Sigmoid colon (tissue), 7 donors: ENCODE measurements around the gene PRR30. TPM values are rescaled to one million over a fixed set of nuclear protein-coding genes. Genes with fewer than 3 reads are reported as not detected.

ENCODE experiments used
- DNase-seq: peaks from one replicate; pipeline ENCODE4 v3.0.0-alpha.2; 2019
- H3K27ac ChIP-seq, 4 donors: fragments of 200-600 bp; sonication (generic); one replicate each; pipeline ENCODE4 v1.5.1; 2016 to 2019; ENCODE audit warnings: mild to moderate bottlenecking in 1 of 4
- H3K27me3 ChIP-seq, 3 donors: fragments of 200-600 bp; sonication (generic); one replicate each; pipeline ENCODE4 v1.5.1; 2019; ENCODE audit warnings: mild to moderate bottlenecking in 1 of 3
- H3K36me3 ChIP-seq, 4 donors: fragments of 200-600 bp; sonication (generic); one replicate each; pipeline ENCODE4 v1.5.1; 2016 to 2019
- H3K4me1 ChIP-seq, 4 donors: fragments of 200-600 bp; sonication (generic); one replicate each; pipeline ENCODE4 v1.5.1; 2017 to 2019
- H3K4me3 ChIP-seq, 4 donors: fragments of 200-600 bp; sonication (generic); one replicate each; pipeline ENCODE4 v1.5.1; 2017 to 2019; ENCODE audit warnings: mild to moderate bottlenecking in 2 of 4, moderate library complexity in 1 of 4
- H3K9me3 ChIP-seq, 4 donors: fragments of 200-600 bp in 3 of 4; sonication (generic) in 3 of 4; one replicate each; pipeline versions ENCODE4 v1.5.1 to v1.6.1; 2013 to 2019
- EP300 ChIP-seq, 4 donors: sonication (generic); formaldehyde crosslinking; IDR thresholded peaks; one replicate each; pipeline ENCODE4 v1.6.1; 2017; ENCODE audit warnings: antibody characterized with exemption in 4 of 4
- POLR2A ChIP-seq, 2 donors: fragments of 450-650 bp; IDR thresholded peaks; one replicate each; pipeline ENCODE4 v1.6.1; 2016; ENCODE audit warnings: antibody characterized with exemption in 2 of 2, mild to moderate bottlenecking in 2 of 2, moderate library complexity in 2 of 2
- POLR2AphosphoS5 ChIP-seq, 4 donors: sonication (generic); formaldehyde crosslinking; IDR thresholded peaks; one replicate each; pipeline ENCODE4 v1.6.1; 2017; ENCODE audit warnings: antibody characterized with exemption in 4 of 4
- whole genome bisulfite sequencing, 2 donors: extraction: QIAGEN DNeasy Blood & Tissue Kit; methylation state at CpG; one replicate each; pipeline ENCODE4 v1.1.7; 2013; 5-methylcytosine and 5-hydroxymethylcytosine counted together
- intact Hi-C: fragments of 100-400 bp; cut with DNase I; formaldehyde crosslinking; loops from one replicate; pipeline ENCODE4 v1.15.1; 2023
- polyA plus RNA-seq, 3 donors: library from polyadenylated mRNA; stranded (reverse); fragments of 200-250 nt; gene quantifications; one replicate each; pipeline ENCODE4 v1.2.3, GENCODE V29; 2013
- total RNA-seq, 4 donors: library from RNA; depleted of rRNA; stranded (reverse); fragments of >200 nt; gene quantifications; one replicate each; pipeline ENCODE4 v1.1.0, GENCODE V29; 2016
- TF ChIP-seq, protein P1 (sequence below), 4 experiments: fragments of 450-650 bp in 3 of 4; fragments of 200-600 bp in 1 of 4; IDR thresholded peaks; one replicate each; pipeline ENCODE4 v1.5.1; 2016 to 2019; ENCODE audit warnings: antibody characterized with exemption in 4 of 4, mild to moderate bottlenecking in 3 of 4, moderate library complexity in 2 of 4
- donor health status: healthy with polysubstance abuse.
- donor health status: Bipolar disorder and iron deficiency.
- donor health status: healthy.

Gene PRR30
- total and polyA plus RNA-seq, 7 donors, result not detected

DNA sequence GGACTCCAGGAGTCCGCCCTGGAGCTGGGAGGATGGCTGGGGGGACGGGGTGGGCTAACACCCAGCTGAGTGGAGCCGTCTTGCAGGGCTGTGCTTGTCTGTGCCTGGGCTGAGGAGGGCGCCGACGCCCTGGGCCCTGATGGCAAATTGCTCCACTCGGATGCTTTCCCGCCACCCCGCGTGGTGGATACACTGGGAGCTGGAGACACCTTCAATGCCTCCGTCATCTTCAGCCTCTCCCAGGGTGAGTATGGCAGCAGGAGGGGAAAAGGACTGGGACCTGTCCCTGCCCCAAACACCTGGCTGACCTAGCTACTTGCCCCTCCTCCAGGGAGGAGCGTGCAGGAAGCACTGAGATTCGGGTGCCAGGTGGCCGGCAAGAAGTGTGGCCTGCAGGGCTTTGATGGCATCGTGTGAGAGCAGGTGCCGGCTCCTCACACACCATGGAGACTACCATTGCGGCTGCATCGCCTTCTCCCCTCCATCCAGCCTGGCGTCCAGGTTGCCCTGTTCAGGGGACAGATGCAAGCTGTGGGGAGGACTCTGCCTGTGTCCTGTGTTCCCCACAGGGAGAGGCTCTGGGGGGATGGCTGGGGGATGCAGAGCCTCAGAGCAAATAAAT lies 39.8 kb downstream of the PRR30 start:
- Histone ChIP-seq H3K4me1 (peaks cover 0 to 12% (median 6%) of the 10 kb centered on the region in 4 donors), H3K36me3 (no peaks in the 10 kb centered on the region), H3K4me3 (no peak overlapping the region), H3K27me3 (peaks cover 0 to 11% (median 0%) of the 10 kb centered on the region in 3 donors), H3K27ac (no peak overlapping the region), H3K9me3 (no peaks in the 10 kb centered on the region)
- no peak for TF ChIP-seq EP300 (IDR thresholded peaks at IDR 0.05)
- TF ChIP-seq, protein P1, sequence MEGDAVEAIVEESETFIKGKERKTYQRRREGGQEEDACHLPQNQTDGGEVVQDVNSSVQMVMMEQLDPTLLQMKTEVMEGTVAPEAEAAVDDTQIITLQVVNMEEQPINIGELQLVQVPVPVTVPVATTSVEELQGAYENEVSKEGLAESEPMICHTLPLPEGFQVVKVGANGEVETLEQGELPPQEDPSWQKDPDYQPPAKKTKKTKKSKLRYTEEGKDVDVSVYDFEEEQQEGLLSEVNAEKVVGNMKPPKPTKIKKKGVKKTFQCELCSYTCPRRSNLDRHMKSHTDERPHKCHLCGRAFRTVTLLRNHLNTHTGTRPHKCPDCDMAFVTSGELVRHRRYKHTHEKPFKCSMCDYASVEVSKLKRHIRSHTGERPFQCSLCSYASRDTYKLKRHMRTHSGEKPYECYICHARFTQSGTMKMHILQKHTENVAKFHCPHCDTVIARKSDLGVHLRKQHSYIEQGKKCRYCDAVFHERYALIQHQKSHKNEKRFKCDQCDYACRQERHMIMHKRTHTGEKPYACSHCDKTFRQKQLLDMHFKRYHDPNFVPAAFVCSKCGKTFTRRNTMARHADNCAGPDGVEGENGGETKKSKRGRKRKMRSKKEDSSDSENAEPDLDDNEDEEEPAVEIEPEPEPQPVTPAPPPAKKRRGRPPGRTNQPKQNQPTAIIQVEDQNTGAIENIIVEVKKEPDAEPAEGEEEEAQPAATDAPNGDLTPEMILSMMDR (IDR thresholded peaks at IDR 0.05), result no peak
- TF ChIP-seq POLR2A (IDR thresholded peaks at IDR 0.05), result no peak
- TF ChIP-seq POLR2AphosphoS5 (IDR thresholded peaks at IDR 0.05), result no peak
- no peak for DNase-seq
- intact Hi-C loops, result loop anchor here (2.0 kb wide), 1 partner anchor 91 kb away; no protein-coding TSS in a partner anchor
- WGBS, 2 donors, result 94% methylated on average over 19 of the region's 19 CpGs

DNA sequence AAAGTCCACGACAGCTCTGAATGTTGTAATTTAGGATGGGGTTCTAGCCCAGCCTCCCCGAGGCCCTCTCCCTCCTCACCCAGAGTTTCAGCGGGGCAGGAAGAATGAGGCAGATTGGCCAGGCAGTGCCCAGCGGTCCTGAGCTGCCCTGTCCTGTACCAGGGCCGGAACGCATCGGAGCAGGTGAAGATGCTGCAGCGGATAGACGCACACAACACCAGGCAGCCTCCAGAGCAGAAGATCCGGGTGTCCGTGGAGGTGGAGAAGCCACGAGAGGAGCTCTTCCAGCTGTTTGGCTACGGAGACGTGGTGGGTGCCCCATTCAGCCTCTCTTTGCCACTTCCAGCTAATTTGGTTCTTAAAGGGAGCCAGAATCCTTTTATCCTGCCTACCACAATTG lies 41.9 kb downstream of the PRR30 start:
- Histone ChIP-seq H3K9me3 (no peaks in the 10 kb centered on the region), H3K36me3 (no peaks in the 10 kb centered on the region), H3K27ac (no peak overlapping the region), H3K27me3 (no peaks in the 10 kb centered on the region), H3K4me3 (no peak overlapping the region), H3K4me1 (peaks cover 0 to 12% (median 6%) of the 10 kb centered on the region in 4 donors)
- intact Hi-C loops, result no loop called here
- 94 to 95% methylated on average over 14 of the region's 14 CpGs for WGBS, 2 donors
- DNase-seq, result no peak
- TF ChIP-seq, protein P1 (IDR thresholded peaks at IDR 0.05), result no peak

DNA sequence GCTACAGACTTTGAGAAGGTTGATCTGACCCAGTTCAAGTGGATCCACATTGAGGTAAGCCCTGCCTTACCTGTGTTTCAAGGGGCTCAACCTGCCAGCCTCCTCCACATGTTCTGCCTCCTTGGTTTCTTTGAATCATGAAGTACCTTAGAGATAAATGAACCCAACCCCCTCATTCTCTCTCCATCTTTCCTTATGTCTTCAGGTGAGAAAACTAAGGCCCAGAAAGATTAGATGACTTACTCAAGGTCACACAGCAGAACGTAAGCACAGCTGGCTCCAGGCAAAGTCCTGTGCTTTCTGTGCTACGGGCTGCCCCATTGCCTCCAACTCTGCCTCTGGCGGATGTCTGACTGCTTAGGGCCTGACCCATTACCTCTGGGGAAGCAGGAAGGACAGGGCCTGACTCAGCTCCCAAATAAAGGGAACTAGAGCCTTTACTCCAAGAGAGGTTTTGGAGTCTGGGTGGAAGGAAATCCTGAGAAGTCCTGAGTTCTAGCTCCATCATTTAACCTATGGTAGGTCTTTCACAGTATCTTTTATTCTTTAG lies 42.4 kb downstream of the PRR30 start:
- H3K4me3 ChIP-seq, result no peak overlapping the region
- DNase-seq, result no peak
- no peaks in the 10 kb centered on the region for H3K27me3 ChIP-seq
- H3K36me3 ChIP-seq, result no peaks in the 10 kb centered on the region
- TF ChIP-seq, protein P1 (IDR thresholded peaks at IDR 0.05), result no peak
- TF ChIP-seq POLR2AphosphoS5 (IDR thresholded peaks at IDR 0.05) (no peak), POLR2A (IDR thresholded peaks at IDR 0.05) (no peak), EP300 (IDR thresholded peaks at IDR 0.05) (no peak)
- no peaks in the 10 kb centered on the region for H3K9me3 ChIP-seq
- H3K4me1 ChIP-seq, result peaks cover 0 to 12% (median 6%) of the 10 kb centered on the region in 4 donors
- peak overlapping the region in 1 of 4 donors; percentile 25 for H3K27ac ChIP-seq
- WGBS, 2 donors, result 80 to 81% methylated on average over 3 of the region's 3 CpGs
- intact Hi-C loops, result no loop called here

DNA sequence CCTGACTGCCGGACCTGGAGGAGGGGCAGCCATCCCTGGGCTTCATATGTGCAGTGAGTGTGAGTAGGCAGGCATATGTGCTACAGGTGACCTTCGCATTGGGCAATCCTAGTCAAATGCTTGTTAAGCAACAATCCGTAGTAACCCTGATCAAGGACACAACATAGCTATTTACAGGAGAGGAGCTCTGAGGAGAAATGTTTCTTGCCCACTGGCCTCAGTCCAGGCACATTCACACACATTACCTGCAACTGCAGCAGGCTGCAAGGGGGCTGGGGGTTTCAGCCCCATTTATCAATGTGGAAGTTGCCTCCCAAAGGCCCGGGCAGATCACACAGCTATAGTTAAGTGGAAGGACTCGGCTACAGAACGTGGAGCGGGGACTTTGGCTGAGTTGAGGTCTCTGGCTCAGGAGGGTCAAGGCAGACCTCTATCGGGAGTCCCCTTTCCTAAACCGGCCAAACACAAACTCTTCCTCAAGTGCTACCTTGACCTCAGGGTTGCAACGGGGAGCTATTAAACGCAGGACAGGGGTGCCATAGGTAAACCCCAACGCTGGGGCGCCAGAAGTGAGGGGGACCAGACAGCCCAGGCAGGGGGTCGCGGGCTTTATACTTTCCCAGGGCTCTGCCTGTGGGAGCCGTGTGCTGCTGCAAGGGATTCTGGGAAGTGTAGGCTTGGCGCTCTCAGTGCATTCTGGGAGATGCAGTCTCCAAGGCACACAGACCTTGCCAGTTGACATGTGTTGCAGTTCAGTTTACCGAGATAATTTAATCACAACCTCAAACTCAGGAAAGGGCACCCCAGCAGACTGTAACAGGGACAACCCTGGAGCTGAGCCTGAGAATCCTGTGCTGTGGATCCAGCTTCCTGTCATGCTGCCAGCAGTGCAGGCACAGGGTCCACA lies 43.2 kb downstream of the PRR30 start:
- Histone ChIP-seq H3K4me3 (peak overlapping the region; percentile 6 to 44 (median 34)), H3K4me1 (peaks cover 0 to 12% (median 6%) of the 10 kb centered on the region in 4 donors), H3K9me3 (no peaks in the 10 kb centered on the region), H3K27ac (peak overlapping the region in 1 of 4 donors; percentile 25), H3K36me3 (no peaks in the 10 kb centered on the region), H3K27me3 (no peaks in the 10 kb centered on the region)
- DNase-seq, result no peak
- intact Hi-C loops, result no loop called here
- no peak for TF ChIP-seq EP300 (IDR thresholded peaks at IDR 0.05)
- TF ChIP-seq, protein P1 (IDR thresholded peaks at IDR 0.05), result no peak
- TF ChIP-seq POLR2AphosphoS5 (IDR thresholded peaks at IDR 0.05), result peak in 1 of 4 donors; percentile 22
- TF ChIP-seq POLR2A (IDR thresholded peaks at IDR 0.05), result no peak
- WGBS, 2 donors, result 36 to 65% methylated on average over 18 of the region's 18 CpGs
